ENCODE data around the gene MYO5A. TPM values are rescaled to one million over a fixed set of nuclear protein-coding genes. Genes with fewer than 3 reads are reported as not detected.

Gene MYO5A
- total and polyA plus RNA-seq, 9 of the 15 experiments (the other 6 are each of a cell fraction or from before 2014, with no cell fraction given) = 0.03 to 0.82 (median 0.40) TPM

GRCh38 chr15:52362497-52362896 is 166.2 kb downstream of the MYO5A start (continued):
- TF ChIP-seq ZNF592 (IDR thresholded peaks at IDR 0.05) (no peak), PHB (CRISPR knock-in tag; IDR thresholded peaks at IDR 0.05) (no peak), POLR2B (IDR thresholded peaks at IDR 0.05; ENCODE audit: low read depth, partially characterized antibody) (no peak), USF2 (CRISPR knock-in tag; IDR thresholded peaks at IDR 0.05) (no peak), NFYB (IDR thresholded peaks at IDR 0.05; ENCODE audit: extremely low read depth, insufficient read length) (no peak), CSDE1 (IDR thresholded peaks at IDR 0.05) (no peak), ZEB2 (IDR thresholded peaks at IDR 0.05) (no peak), MCM2 (IDR thresholded peaks at IDR 0.05; ENCODE audit: low read depth) (no peak), TCF15 (CRISPR knock-in tag; IDR thresholded peaks at IDR 0.05) (no peak), SMARCE1 (IDR thresholded peaks at IDR 0.05) (no peak)

Data from K562 (cell line).